Activated naive CD8-positive, alpha-beta T cell treated with anti-CD3 and anti-CD28 coated beads, Interleukin-2, amount 10 ng/mL, durations not matched to agents 7 days and 5 days (primary cell): Measurements from ENCODE around the gene NDRG4. TPM values are rescaled to one million over a fixed set of nuclear protein-coding genes. Genes with fewer than 3 reads are reported as not detected.

Experiments
- ATAC-seq: fragments of 150-1000 bp; cut with Tn5 transposase; one replicate; pipeline ENCODE4 v1.10.0; 2021; ENCODE audit warnings: low read depth, moderate library complexity
- POLR2A ChIA-PET: fragments of 350-600 bp; sonication (Branson Sonifier 250); formaldehyde crosslinking; loops from one replicate; lab custom pipeline; 2021; ENCODE audit warnings: antibody characterized with exemption; lab: Charles Lee
- DNase-seq: peaks from one replicate; pipeline ENCODE4 v3.0.0; 2021
- H3K27ac Mint-ChIP-seq: one replicate; pipeline ENCODE4 v1.8.0; 2022; ENCODE audit warnings: mild to moderate bottlenecking, mixed read lengths
- H3K27me3 Mint-ChIP-seq: one replicate; pipeline ENCODE4 v1.8.0; 2022; ENCODE audit warnings: mild to moderate bottlenecking, moderate library complexity, mixed read lengths
- H3K36me3 Mint-ChIP-seq: one replicate; pipeline ENCODE4 v1.8.0; 2021; ENCODE audit warnings: mild to moderate bottlenecking, mixed read lengths
- H3K4me1 Mint-ChIP-seq: one replicate; pipeline ENCODE4 v1.8.0; 2021; ENCODE audit warnings: mixed read lengths
- H3K4me3 Mint-ChIP-seq: one replicate; pipeline ENCODE4 v1.8.0; 2022; ENCODE audit warnings: mild to moderate bottlenecking, moderate library complexity, mixed read lengths
- H3K9me3 Mint-ChIP-seq: one replicate; pipeline ENCODE4 v1.8.0; 2021; ENCODE audit warnings: mixed read lengths
- total RNA-seq, 2 experiments: library from RNA; stranded (reverse); gene quantifications; one replicate each; pipeline ENCODE4 v1.2.3, GENCODE V29; 2021

Gene NDRG4
- total RNA-seq, 2 experiments from 2014 or later: 3.2 to 4.1 TPM

- Mint-ChIP-seq H3K4me3 (no peak overlapping the region), H3K36me3 (no peaks in the 10 kb centered on the region), H3K27me3 (peaks cover 3% of the 10 kb centered on the region), H3K4me1 (peaks cover 4% of the 10 kb centered on the region), H3K27ac (no peak overlapping the region), H3K9me3 (no peaks in the 10 kb centered on the region)
- POLR2A ChIA-PET: no interaction called here
- ATAC-seq (no peak), DNase-seq (no peak)
Measured at GRCh38 chr16:58503863-58504688, 4.1 kb downstream of the NDRG4 start.

GRCh38 chr16:58506241-58507194 is 6.6 kb downstream of the NDRG4 start:
- H3K27ac Mint-ChIP-seq: no peak overlapping the region

GRCh38 chr16:58507195-58507962 is 7.4 kb downstream of the NDRG4 start:
- Mint-ChIP-seq H3K4me1 (peaks cover 2% of the 10 kb centered on the region), H3K4me3 (no peak overlapping the region), H3K27ac (no peak overlapping the region), H3K9me3 (no peaks in the 10 kb centered on the region), H3K36me3 (peaks cover 2% of the 10 kb centered on the region), H3K27me3 (no peaks in the 10 kb centered on the region)
- ATAC-seq: no peak
- POLR2A ChIA-PET: no interaction called here
- no peak for DNase-seq

More at GRCh38 chr16:58506241-58507194, 6.6 kb downstream of the NDRG4 start:
- Mint-ChIP-seq H3K27me3 (no peaks in the 10 kb centered on the region), H3K9me3 (no peaks in the 10 kb centered on the region), H3K4me1 (peaks cover 4% of the 10 kb centered on the region), H3K4me3 (no peak overlapping the region), H3K36me3 (peaks cover 2% of the 10 kb centered on the region)
- peak; percentile 31 for ATAC-seq
- DNase-seq: no peak
- POLR2A ChIA-PET: interaction anchor here (0.6 kb wide), 2 partner anchors 8 to 234 kb away, joined by 3 to 4 read pairs; no protein-coding TSS in a partner anchor

GRCh38 chr16:58507963-58508670 is 8.2 kb downstream of the NDRG4 start:
- Mint-ChIP-seq H3K9me3 (no peaks in the 10 kb centered on the region), H3K4me1 (peaks cover 2% of the 10 kb centered on the region), H3K27me3 (no peaks in the 10 kb centered on the region), H3K36me3 (peaks cover 2% of the 10 kb centered on the region), H3K4me3 (no peak overlapping the region), H3K27ac (no peak overlapping the region)
- ATAC-seq (no peak), DNase-seq (no peak)
- POLR2A ChIA-PET: no interaction called here

- H3K27me3 Mint-ChIP-seq: no peaks in the 10 kb centered on the region
Measured at GRCh38 chr16:58508671-58509251, 8.8 kb downstream of the NDRG4 start.

GRCh38 chr16:58509256-58510096 is 9.5 kb downstream of the NDRG4 start:
- no peak overlapping the region for H3K27ac Mint-ChIP-seq
- no peaks in the 10 kb centered on the region for H3K9me3 Mint-ChIP-seq
- no peak overlapping the region for H3K4me3 Mint-ChIP-seq
- no peak for DNase-seq
- peaks cover 2% of the 10 kb centered on the region for H3K36me3 Mint-ChIP-seq
- POLR2A ChIA-PET: no interaction called here
- peaks cover 2% of the 10 kb centered on the region for H3K4me1 Mint-ChIP-seq
- no peaks in the 10 kb centered on the region for H3K27me3 Mint-ChIP-seq
- ATAC-seq: no peak

More at GRCh38 chr16:58508671-58509251, 8.8 kb downstream of the NDRG4 start:
- H3K4me1 Mint-ChIP-seq: peaks cover 2% of the 10 kb centered on the region
- POLR2A ChIA-PET: no interaction called here
- DNase-seq (no peak), ATAC-seq (no peak)
- peaks cover 2% of the 10 kb centered on the region for H3K36me3 Mint-ChIP-seq
- no peaks in the 10 kb centered on the region for H3K9me3 Mint-ChIP-seq
- no peak overlapping the region for H3K4me3 Mint-ChIP-seq
- no peak overlapping the region for H3K27ac Mint-ChIP-seq

- Mint-ChIP-seq H3K27ac (no peak overlapping the region), H3K27me3 (no peaks in the 10 kb centered on the region), H3K9me3 (no peaks in the 10 kb centered on the region), H3K4me3 (no peak overlapping the region), H3K4me1 (peaks cover 8% of the 10 kb centered on the region), H3K36me3 (peaks cover 2% of the 10 kb centered on the region)
- DNase-seq (no peak), ATAC-seq (no peak)
- POLR2A ChIA-PET: no interaction called here
Measured at GRCh38 chr16:58510097-58510775, 10.3 kb downstream of the NDRG4 start.

GRCh38 chr16:58510776-58511628 is 11.1 kb downstream of the NDRG4 start:
- peaks cover 2% of the 10 kb centered on the region for H3K36me3 Mint-ChIP-seq
- no peak overlapping the region for H3K27ac Mint-ChIP-seq
- H3K4me1 Mint-ChIP-seq: peaks cover 8% of the 10 kb centered on the region
- no peak for DNase-seq
- POLR2A ChIA-PET: no interaction called here
- H3K4me3 Mint-ChIP-seq: no peak overlapping the region
- H3K9me3 Mint-ChIP-seq: no peaks in the 10 kb centered on the region
- no peak for ATAC-seq
- H3K27me3 Mint-ChIP-seq: no peaks in the 10 kb centered on the region

GRCh38 chr16:58511933-58512815 is 12.2 kb downstream of the NDRG4 start:
- Mint-ChIP-seq H3K27me3 (no peaks in the 10 kb centered on the region), H3K27ac (no peak overlapping the region), H3K36me3 (peaks cover 6% of the 10 kb centered on the region), H3K4me1 (peaks cover 17% of the 10 kb centered on the region), H3K4me3 (no peak overlapping the region), H3K9me3 (no peaks in the 10 kb centered on the region)
- ATAC-seq: no peak
- peak; percentile 85 for DNase-seq
- POLR2A ChIA-PET: no interaction called here

- no peak for ATAC-seq
- Mint-ChIP-seq H3K4me1 (peaks cover 20% of the 10 kb centered on the region), H3K36me3 (peaks cover 10% of the 10 kb centered on the region), H3K9me3 (no peaks in the 10 kb centered on the region), H3K27me3 (no peaks in the 10 kb centered on the region), H3K4me3 (no peak overlapping the region), H3K27ac (no peak overlapping the region)
- DNase-seq: no peak
- POLR2A ChIA-PET: interaction anchor here (0.7 kb wide), 1 partner anchor 76 kb away, joined by 5 read pairs; no protein-coding TSS in a partner anchor
Measured at GRCh38 chr16:58513874-58514273, 13.9 kb downstream of the NDRG4 start.
